ENCODE results near the gene CCN2. TPM values are rescaled to one million over a fixed set of nuclear protein-coding genes. Genes with fewer than 3 reads are reported as not detected.

Gene CCN2
- total RNA-seq, 1 experiment from 2014 or later = 20.2 TPM

DNA sequence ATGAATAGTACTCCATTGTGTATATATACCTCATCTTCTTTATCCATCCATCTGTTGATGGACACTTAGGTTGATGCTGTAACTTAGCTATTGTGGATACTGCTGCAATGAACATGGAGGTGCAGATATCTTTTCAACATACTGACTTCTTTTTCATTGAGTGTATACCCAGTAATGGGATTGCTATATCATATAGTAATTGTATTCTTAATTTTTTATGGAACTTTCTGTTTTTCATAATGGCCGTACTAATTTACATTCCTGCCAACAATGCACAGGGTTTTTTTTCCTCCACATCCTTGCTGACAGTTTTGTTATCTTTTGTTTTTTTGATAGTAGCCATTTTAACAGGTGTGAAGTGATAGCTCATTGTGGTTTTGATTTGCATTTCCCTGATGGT, 5.2 kb downstream of the CCN2 start:
- H3K79me2 ChIP-seq (ENCODE audit: low read depth) = no peaks in the 10 kb centered on the region
- no peaks in the 10 kb centered on the region for H3K9me2 ChIP-seq (ENCODE audit: insufficient read depth)
- intact Hi-C loops (cut with micrococcal nuclease; ENCODE audit: unreplicated experiment) = no loop called here
- H3K36me3 ChIP-seq (ENCODE audit: low read depth) = no peaks in the 10 kb centered on the region
- TF ChIP-seq, protein P1, sequence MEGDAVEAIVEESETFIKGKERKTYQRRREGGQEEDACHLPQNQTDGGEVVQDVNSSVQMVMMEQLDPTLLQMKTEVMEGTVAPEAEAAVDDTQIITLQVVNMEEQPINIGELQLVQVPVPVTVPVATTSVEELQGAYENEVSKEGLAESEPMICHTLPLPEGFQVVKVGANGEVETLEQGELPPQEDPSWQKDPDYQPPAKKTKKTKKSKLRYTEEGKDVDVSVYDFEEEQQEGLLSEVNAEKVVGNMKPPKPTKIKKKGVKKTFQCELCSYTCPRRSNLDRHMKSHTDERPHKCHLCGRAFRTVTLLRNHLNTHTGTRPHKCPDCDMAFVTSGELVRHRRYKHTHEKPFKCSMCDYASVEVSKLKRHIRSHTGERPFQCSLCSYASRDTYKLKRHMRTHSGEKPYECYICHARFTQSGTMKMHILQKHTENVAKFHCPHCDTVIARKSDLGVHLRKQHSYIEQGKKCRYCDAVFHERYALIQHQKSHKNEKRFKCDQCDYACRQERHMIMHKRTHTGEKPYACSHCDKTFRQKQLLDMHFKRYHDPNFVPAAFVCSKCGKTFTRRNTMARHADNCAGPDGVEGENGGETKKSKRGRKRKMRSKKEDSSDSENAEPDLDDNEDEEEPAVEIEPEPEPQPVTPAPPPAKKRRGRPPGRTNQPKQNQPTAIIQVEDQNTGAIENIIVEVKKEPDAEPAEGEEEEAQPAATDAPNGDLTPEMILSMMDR (conservative IDR thresholded peaks at IDR 0.05) = no peak
- TF ChIP-seq EZH2 (IDR thresholded peaks at IDR 0.05; ENCODE audit: low read depth) = no peak
- H4K20me1 ChIP-seq (ENCODE audit: insufficient read depth) = no peaks in the 10 kb centered on the region
- no TSS peak for BruUV-seq (replicated peaks)
- H3K4me1 ChIP-seq (replicated peaks; ENCODE audit: insufficient read depth) = peaks cover 12% of the 10 kb centered on the region
- no peak overlapping the region for H2AFZ ChIP-seq
- no peaks in the 10 kb centered on the region for H3K27me3 ChIP-seq (ENCODE audit: insufficient read depth, low read depth)
- ChIA-PET CTCF (no interaction called here), POLR2A (ENCODE audit: unreplicated experiment) (interaction anchor here (0.8 kb wide), 1 partner anchor 25 kb away, joined by 4 read pairs; no protein-coding TSS in a partner anchor)
- H3K4me3 ChIP-seq = no peak overlapping the region
- DNase-seq = no peak
- H3K9me3 ChIP-seq (ENCODE audit: insufficient read depth, low read depth) = no peaks in the 10 kb centered on the region; the same call in 1 of the 2 replicates
- H3F3A ChIP-seq (ENCODE audit: insufficient read depth, low read depth) = no peaks in the 10 kb centered on the region; the same call in 1 of the 2 replicates
- H3K4me2 ChIP-seq = no peak overlapping the region
- H3K27ac ChIP-seq = no peak overlapping the region

DNA sequence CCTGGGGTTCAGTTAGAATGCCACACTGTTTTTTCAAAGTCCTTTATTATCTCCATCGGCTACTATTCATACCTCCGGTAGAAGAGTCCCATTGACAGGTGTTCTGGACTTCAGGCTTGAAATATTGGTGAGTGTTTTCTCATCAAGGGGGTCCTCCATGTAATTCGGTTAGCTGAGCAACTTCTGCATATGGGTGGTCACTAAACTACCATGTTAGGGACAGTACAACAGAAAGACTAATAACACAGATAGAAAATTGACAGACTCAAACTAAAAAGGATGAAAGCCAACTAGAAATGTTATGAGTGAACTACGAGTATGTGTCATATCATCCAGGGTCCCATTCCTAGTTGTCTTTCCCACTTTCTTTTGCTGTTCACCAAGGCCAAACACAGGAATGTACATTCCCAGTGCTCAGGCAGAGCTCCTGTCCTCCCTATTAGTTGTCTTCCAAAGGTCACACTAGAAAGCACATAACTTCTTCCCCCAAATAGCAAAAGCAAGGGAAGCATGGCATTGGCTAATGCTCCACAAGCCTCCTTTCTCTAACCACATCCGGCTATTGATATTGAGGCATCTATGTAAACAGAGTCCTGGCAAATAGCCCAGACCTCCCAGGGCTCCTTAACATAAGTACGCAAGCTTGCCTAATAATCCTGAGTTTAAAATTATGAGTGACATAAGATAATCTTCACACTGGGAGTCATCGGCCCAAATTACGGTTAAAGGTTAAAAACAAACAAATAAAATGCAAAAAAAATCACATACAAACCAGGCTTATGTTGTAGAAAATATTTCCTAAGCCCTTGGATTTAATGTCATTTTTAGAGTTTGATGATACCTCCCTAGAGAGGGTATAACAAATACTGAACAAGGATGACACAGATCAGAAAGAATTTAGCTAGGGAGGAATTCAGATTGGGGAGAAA, 13.2 kb downstream of the CCN2 start:
- no TSS peak for BruUV-seq (replicated peaks)
- Histone ChIP-seq H3K27ac (no peak overlapping the region), H4K20me1 (ENCODE audit: insufficient read depth) (no peaks in the 10 kb centered on the region), H3K4me3 (no peak overlapping the region), H3K27me3 (ENCODE audit: insufficient read depth, low read depth) (no peaks in the 10 kb centered on the region), H3K9me3 (ENCODE audit: insufficient read depth, low read depth) (no peaks in the 10 kb centered on the region), H3K9me2 (ENCODE audit: insufficient read depth) (no peaks in the 10 kb centered on the region), H3K4me1 (replicated peaks; ENCODE audit: insufficient read depth) (no peaks in the 10 kb centered on the region), H3K4me2 (no peak overlapping the region), H3K36me3 (ENCODE audit: low read depth) (no peaks in the 10 kb centered on the region), H2AFZ (no peak overlapping the region), H3F3A (ENCODE audit: insufficient read depth, low read depth) (no peaks in the 10 kb centered on the region), H3K79me2 (ENCODE audit: low read depth) (no peaks in the 10 kb centered on the region)
- CTCF ChIA-PET = no interaction called here
- intact Hi-C loops (cut with micrococcal nuclease; ENCODE audit: unreplicated experiment) = no loop called here
- TF ChIP-seq, protein P1 (conservative IDR thresholded peaks at IDR 0.05) = no peak
- TF ChIP-seq EZH2 (IDR thresholded peaks at IDR 0.05; ENCODE audit: low read depth) = no peak
- POLR2A ChIA-PET (ENCODE audit: unreplicated experiment) = no interaction called here
- no peak for DNase-seq

DNA sequence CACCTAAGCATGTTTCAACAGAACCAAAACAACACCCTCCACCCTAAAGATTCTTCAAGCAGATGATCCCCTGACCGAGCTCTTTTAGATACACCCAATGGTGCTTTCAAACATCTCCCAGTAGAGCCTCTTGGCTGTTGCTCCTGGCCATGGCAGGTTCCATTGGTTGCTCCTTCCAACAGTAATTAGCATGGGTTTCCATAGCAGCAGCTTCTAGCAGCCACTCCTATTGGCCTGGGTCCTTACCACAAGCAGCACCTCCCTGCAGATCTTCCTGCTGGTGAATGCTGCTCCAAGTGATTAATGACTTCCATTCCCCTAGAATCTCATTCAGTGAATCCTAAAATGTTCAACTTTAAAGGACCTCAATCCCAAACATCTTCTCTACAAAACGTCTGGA, 13.9 kb downstream of the CCN2 start:
- intact Hi-C loops (cut with micrococcal nuclease; ENCODE audit: unreplicated experiment) = no loop called here
- H4K20me1 ChIP-seq (ENCODE audit: insufficient read depth) = no peaks in the 10 kb centered on the region
- POLR2A ChIA-PET (ENCODE audit: unreplicated experiment) = no interaction called here
- H3K9me3 ChIP-seq (ENCODE audit: insufficient read depth, low read depth) = no peaks in the 10 kb centered on the region
- no peak for DNase-seq
- no peak overlapping the region for H3K27ac ChIP-seq
- no peaks in the 10 kb centered on the region for H3K4me1 ChIP-seq (replicated peaks; ENCODE audit: insufficient read depth)
- CTCF ChIA-PET = no interaction called here
- no peaks in the 10 kb centered on the region for H3K9me2 ChIP-seq (ENCODE audit: insufficient read depth)
- TF ChIP-seq, protein P1 (conservative IDR thresholded peaks at IDR 0.05) = no peak
- no peak for TF ChIP-seq EZH2 (IDR thresholded peaks at IDR 0.05; ENCODE audit: low read depth)
- H3K4me2 ChIP-seq = no peak overlapping the region
- H3F3A ChIP-seq (ENCODE audit: insufficient read depth, low read depth) = no peaks in the 10 kb centered on the region
- no peaks in the 10 kb centered on the region for H3K27me3 ChIP-seq (ENCODE audit: insufficient read depth, low read depth)
- no peak overlapping the region for H3K4me3 ChIP-seq
- no TSS peak for BruUV-seq (replicated peaks)
- H2AFZ ChIP-seq = no peak overlapping the region
- H3K79me2 ChIP-seq (ENCODE audit: low read depth) = no peaks in the 10 kb centered on the region
- no peaks in the 10 kb centered on the region for H3K36me3 ChIP-seq (ENCODE audit: low read depth)
